T-helper 2 cell treated with Interferon-gamma antibody and Interleukin-4, amounts not matched to agents 5 μg/mL and 100 μg/mL, for 36 hours (primary cell): ENCODE results near the gene ARHGEF16.

Experiments used
- DNase-seq: peaks from one replicate; pipeline ENCODE4 v3.0.0; 2021; ENCODE audit warnings: low spot score
- H3K27ac Mint-ChIP-seq: one replicate; pipeline ENCODE4 v1.8.0; 2021; ENCODE audit warnings: mild to moderate bottlenecking, mixed read lengths
- H3K27me3 Mint-ChIP-seq: one replicate; pipeline ENCODE4 v1.8.0; 2021; ENCODE audit warnings: low read depth, mixed read lengths
- H3K36me3 Mint-ChIP-seq: one replicate; pipeline ENCODE4 v1.8.0; 2021; ENCODE audit warnings: low read depth, mixed read lengths
- H3K4me1 Mint-ChIP-seq: one replicate; pipeline ENCODE4 v1.8.0; 2021; ENCODE audit warnings: low read depth, mixed read lengths
- H3K4me3 Mint-ChIP-seq: one replicate; pipeline ENCODE4 v1.8.0; 2022; ENCODE audit warnings: mild to moderate bottlenecking, moderate library complexity, mixed read lengths
- H3K9me3 Mint-ChIP-seq: one replicate; pipeline ENCODE4 v1.8.0; 2021; ENCODE audit warnings: mixed read lengths

ARHGEF16 gene

DNA sequence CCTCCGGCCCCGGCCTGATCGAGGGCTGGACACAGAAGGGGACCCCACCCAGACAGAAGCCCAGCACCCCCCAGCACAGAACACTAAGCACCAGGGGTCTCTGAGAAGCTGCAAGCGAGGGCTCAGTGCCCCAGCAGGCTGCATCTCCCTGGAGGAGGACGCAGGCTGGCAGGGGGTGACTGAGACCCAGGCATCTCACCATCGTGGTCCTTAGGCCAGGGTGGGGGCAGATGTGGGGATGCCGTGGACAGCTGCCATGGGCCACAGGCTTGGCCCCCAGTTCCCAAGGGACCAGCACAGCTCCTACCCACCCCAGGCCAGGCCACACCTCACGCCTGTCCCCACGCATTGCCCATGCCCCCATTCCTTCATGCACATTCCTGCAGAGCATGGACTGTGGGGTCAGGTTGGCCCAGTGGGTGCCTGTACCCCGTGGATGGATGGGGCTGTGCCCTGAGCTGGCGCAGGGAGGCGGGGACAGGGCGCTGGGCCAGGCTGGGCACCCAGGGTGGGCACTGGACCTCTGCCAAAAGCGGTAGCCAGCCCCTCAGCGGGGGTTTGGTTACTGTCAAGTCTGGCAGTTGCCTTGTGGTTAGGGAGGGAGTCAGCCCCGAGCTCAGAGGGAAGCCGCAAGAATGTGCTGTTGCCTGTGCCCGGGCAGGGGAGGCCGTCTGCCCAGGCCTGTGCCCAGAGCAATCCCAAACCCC lies 61.5 kb downstream of the ARHGEF16 start:
- no peaks in the 10 kb centered on the region for H3K9me3 Mint-ChIP-seq
- H3K27ac Mint-ChIP-seq: no peak overlapping the region
- no peak for DNase-seq
- no peaks in the 10 kb centered on the region for H3K4me1 Mint-ChIP-seq
- H3K4me3 Mint-ChIP-seq: no peak overlapping the region
- no peaks in the 10 kb centered on the region for H3K27me3 Mint-ChIP-seq
- H3K36me3 Mint-ChIP-seq: no peaks in the 10 kb centered on the region

DNA sequence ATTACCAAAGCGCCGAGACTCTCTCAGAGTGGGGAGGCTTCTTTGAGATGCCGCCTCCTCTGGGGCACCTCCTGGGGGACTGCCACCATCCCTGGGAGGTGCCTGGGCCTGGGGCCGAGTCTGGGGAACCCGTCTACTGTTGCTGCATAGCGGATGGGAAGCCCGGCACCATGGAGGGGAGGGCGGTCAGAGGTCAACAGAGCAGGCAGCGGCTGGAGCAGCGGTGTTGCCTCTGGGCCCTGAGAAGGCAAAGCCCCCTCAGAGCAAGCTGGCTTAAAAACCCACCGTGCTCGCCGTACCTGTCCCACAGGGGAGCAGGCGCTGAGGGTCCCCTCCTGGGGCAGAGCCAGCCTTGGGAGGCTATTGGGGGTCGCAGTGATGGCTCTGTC lies 62.0 kb downstream of the ARHGEF16 start:
- no peak overlapping the region for H3K27ac Mint-ChIP-seq
- no peaks in the 10 kb centered on the region for H3K4me1 Mint-ChIP-seq
- no peak for DNase-seq
- no peak overlapping the region for H3K4me3 Mint-ChIP-seq
- no peaks in the 10 kb centered on the region for H3K36me3 Mint-ChIP-seq
- no peaks in the 10 kb centered on the region for H3K9me3 Mint-ChIP-seq
- no peaks in the 10 kb centered on the region for H3K27me3 Mint-ChIP-seq

DNA sequence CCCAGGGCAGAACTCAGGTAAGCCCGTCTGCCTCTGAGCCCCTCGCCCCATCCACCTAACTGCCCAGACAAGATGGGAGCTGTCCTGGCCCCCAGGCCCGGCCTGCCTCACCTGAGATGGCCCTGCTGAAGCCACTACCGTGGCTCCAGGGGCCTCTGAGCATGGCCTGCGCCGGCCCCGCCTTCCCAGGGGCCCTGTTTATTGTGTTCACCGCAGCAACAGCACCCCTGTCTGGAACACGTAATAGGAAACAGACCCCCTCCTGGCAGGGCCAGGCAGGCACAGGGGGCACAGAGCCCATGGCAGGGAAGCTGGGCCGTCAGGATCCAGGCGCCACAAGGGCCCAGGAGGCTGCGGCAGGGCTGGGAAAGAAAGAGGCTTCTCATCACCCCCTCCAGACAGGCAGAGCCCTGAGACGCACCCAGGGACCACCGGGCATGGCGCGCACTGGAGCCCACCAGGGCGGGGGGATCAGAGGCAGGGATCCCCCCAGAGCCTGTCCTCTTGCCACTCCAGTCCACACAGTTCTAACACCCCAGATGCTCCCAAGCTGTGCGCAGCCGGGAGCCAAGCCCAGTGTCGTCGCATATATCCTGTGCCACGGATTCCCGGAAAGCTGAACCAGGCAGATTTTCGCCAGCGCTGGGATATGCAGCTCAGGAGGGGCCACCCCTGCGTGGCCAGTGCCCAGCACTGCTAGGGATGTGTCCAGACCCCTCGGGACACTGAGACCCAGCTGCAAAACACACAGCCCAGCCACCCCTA lies 62.6 kb downstream of the ARHGEF16 start:
- Mint-ChIP-seq H3K4me1 (no peaks in the 10 kb centered on the region), H3K4me3 (no peak overlapping the region), H3K27ac (no peak overlapping the region), H3K9me3 (no peaks in the 10 kb centered on the region), H3K27me3 (no peaks in the 10 kb centered on the region), H3K36me3 (no peaks in the 10 kb centered on the region)
- DNase-seq: no peak

DNA sequence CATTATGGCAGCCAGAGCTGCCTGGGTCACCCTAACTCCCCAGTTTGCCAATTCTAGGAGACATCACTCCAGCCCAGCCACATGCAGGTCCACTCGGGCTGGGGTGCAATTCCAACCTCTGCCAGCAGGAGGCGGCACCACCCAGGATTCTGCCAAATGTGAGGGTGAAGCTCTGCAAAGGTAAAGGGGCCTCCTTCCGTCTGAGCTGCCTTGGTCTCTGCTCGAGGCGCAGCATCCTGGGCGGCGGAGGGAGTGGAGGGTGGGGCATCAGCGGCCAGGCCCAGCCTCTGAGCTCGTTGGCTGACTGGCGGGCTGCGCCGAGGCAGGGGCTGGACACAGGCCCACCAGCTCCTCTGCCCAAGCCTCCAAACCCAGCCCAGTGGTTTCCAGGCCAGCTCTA lies 63.8 kb downstream of the ARHGEF16 start:
- Mint-ChIP-seq H3K9me3 (no peaks in the 10 kb centered on the region), H3K27me3 (no peaks in the 10 kb centered on the region), H3K4me1 (no peaks in the 10 kb centered on the region), H3K36me3 (no peaks in the 10 kb centered on the region), H3K4me3 (no peak overlapping the region), H3K27ac (no peak overlapping the region)
- no peak for DNase-seq

DNA sequence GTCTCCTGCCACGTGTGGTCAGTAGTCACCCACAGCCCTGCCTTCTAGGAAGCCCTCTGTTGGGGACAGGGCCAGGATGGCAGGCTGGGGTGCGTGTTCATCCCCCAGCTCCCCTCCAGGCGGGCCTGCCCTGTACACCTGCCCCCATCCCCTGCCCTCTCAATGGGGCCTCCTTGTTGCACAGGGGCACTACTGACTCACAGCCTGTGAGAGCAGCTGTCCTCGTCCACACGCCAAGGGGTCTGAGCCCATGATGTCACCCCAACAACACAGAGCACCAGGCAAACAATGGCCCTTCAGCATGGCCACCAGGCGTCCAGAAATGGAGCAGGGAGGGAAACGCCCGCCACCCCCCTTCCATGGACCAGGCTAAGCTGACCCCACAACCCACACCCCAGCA lies 64.3 kb downstream of the ARHGEF16 start:
- H3K27me3 Mint-ChIP-seq: no peaks in the 10 kb centered on the region
- DNase-seq: no peak
- H3K4me3 Mint-ChIP-seq: no peak overlapping the region
- no peaks in the 10 kb centered on the region for H3K4me1 Mint-ChIP-seq
- no peaks in the 10 kb centered on the region for H3K9me3 Mint-ChIP-seq
- no peaks in the 10 kb centered on the region for H3K36me3 Mint-ChIP-seq
- no peak overlapping the region for H3K27ac Mint-ChIP-seq

DNA sequence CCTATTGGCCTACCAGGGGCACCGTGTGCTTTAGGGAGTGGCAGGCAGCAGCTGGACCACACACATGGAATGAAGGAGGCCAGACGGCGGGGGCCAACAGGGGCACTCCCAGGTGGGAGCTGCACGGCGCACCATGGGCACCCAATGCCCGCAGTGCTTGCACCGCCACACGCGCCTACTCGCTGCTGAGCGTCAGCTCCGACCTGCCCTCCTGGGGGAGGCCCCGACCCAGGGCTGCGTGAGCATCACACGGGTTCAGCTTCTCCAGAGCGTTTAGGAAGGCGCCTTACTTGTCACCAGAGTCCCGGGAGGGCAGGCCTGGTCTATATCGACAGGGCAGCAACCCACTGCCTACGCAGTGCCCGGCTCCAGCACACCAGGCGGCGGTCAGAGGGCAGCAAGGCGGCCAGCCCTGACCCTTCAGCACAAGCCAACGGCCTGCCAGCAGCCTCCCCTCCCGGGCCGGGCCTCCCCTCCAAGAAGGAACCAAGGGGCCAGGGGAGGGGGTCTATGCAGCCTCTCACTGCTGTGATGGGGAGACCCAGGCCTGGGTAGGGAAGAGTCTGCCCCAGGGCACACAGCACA lies 64.9 kb downstream of the ARHGEF16 start:
- no peak overlapping the region for H3K4me3 Mint-ChIP-seq
- no peaks in the 10 kb centered on the region for H3K36me3 Mint-ChIP-seq
- no peaks in the 10 kb centered on the region for H3K9me3 Mint-ChIP-seq

DNA sequence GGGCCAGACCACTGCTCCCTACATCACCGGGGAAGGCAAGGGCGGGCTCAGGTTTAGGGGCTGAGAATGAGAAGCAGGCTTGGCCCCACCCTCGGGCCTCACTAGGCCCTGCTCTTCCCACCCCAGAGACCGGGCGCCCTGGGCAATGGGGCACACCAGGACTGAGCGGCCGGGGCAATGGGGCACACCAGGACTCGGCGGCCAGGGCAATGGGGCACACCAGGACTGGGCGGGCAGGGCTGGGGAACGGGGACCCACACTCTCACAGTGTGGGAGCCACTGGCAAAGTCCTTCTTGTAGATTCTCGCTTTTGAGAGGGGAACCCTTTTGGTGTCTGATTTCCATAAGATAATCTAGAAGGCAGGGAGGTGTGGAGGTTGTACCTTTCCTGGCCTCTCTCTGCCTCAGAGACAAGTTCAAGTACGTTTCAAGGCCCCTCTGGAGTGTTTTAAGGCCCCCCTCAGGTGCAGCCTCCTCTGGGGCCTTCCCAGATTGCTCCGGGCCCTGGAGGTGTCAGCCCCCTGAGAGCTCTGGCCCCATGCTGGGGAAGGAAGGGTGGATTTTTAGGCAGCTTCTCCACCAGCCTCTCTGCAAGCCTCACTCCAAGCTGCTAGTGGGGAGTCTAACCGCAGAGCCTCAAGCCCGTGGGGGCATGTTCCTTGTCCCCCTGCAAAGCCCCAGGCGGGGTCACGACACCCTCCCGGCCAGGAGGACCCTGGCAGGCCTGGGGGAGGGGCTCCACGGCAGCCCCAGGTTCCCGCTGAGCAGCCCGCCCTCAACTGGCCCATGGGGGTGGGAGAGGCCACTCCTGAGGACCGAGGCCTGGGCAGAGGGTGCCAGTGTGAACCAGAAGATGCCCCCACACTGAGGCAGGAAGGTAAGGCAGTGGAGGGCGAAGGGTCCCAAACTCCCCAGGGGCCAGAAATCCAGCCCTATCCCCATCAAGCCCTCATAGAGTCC lies 66.2 kb downstream of the ARHGEF16 start:
- no peak overlapping the region for H3K4me3 Mint-ChIP-seq
- DNase-seq: no peak
- no peaks in the 10 kb centered on the region for H3K36me3 Mint-ChIP-seq
- H3K9me3 Mint-ChIP-seq: no peaks in the 10 kb centered on the region
- no peaks in the 10 kb centered on the region for H3K27me3 Mint-ChIP-seq
- no peak overlapping the region for H3K27ac Mint-ChIP-seq
- H3K4me1 Mint-ChIP-seq: no peaks in the 10 kb centered on the region

More for the DNA sequence above, 64.9 kb downstream of the ARHGEF16 start:
- Mint-ChIP-seq H3K4me1 (no peaks in the 10 kb centered on the region), H3K27me3 (no peaks in the 10 kb centered on the region), H3K27ac (no peak overlapping the region)
- DNase-seq: no peak

DNA sequence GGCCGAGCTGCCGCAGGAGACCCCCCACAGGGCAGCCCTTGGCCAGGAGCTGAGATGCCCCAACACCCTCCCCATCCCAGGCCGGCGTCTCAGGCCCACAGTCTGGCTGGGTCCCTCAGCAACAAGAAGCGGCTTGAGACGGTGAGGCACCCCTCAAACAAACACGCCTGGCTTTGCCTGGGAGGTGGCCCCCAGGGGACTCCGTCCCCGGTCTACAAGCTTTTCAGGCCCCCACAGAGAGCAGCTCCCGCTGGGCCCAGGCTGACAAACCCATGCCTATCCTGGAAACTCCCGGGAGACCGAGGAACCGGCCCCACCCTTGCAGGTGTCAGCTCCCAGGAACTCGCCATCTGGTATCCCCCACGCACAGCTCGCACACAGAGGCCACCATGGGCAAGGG lies 67.0 kb downstream of the ARHGEF16 start:
- Mint-ChIP-seq H3K27ac (no peak overlapping the region), H3K4me3 (no peak overlapping the region), H3K9me3 (no peaks in the 10 kb centered on the region), H3K27me3 (no peaks in the 10 kb centered on the region), H3K36me3 (no peaks in the 10 kb centered on the region), H3K4me1 (no peaks in the 10 kb centered on the region)
- no peak for DNase-seq

DNA sequence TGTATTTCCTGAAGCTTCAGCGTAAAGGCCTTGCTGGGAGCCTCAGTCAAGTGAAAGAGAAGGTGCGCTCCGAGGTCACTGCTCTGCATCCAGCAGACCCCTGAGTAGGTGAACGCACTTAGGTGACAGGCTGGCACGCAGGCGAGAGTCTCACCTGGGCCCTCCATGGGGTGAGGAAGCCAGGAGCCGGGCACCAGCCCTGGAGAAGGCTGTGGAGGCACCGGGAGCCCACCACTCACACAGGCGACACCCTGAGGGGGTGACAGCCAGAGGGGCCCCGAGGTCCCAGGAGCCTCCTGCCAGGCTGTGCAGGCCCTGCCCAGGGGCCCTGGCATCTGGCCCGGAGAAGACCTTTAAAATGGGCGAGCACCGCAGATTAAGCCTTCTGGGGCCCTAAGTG lies 67.6 kb downstream of the ARHGEF16 start:
- H3K9me3 Mint-ChIP-seq: no peaks in the 10 kb centered on the region
- H3K4me3 Mint-ChIP-seq: no peak overlapping the region
- H3K27me3 Mint-ChIP-seq: no peaks in the 10 kb centered on the region
- no peaks in the 10 kb centered on the region for H3K4me1 Mint-ChIP-seq
- no peaks in the 10 kb centered on the region for H3K36me3 Mint-ChIP-seq
- DNase-seq: no peak
- no peak overlapping the region for H3K27ac Mint-ChIP-seq

DNA sequence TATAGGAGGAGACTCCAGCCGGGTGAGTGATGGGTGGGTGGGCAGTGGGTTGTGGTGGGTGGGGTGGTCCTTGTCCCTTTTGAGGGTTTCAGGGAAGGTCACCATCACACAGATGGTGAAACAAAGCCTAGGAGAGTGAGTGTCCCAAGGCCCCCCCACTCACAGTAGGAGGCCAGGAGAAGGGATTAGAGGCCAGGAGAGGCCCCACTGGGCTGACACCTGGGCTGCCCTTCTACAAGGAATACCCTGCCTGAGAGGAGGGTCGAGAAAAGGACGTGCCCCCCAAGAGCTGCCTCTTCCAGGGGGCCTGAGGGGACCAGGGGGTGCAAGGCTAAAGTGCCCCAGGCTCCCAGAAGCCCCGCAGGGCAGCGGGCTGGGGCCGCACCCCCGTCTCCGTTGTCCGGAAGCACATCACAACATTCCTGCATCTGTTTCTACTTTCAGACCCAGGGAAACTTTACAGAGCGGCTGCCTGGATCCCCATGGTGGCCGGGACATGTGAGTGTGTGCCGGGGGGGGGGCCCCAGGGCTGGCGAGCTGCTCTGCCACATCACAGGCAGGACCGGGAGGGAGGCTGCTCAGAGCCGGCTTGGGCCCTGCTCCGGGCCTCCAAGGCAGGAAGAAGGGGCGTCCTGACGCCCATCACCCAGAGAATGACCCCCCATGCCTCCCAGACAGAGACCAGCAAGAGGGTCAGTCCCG lies 68.2 kb downstream of the ARHGEF16 start:
- no peak for DNase-seq
- Mint-ChIP-seq H3K9me3 (no peaks in the 10 kb centered on the region), H3K36me3 (no peaks in the 10 kb centered on the region)

DNA sequence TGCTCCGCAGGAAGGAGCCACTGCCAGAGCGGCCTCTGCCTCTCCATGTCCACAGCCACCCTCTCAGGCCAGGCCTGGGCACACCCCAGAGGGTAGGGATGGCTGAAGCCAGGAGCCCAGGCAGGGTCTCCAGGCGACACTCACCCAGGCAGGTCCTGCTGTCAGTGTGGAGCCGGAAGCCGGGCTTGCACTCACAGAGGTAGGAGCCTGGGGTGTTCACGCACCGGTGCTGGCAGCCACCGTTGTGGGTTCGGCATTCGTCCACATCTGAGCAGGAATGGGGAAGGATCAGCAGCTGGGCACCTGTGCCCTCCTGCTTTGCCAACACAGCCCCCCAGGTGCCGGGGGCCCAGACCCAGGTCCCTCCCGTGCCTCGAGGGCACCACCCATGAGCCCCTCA lies 69.5 kb downstream of the ARHGEF16 start:
- H3K36me3 Mint-ChIP-seq: no peaks in the 10 kb centered on the region

More for the DNA sequence above, 68.2 kb downstream of the ARHGEF16 start:
- H3K27me3 Mint-ChIP-seq: no peaks in the 10 kb centered on the region
- H3K4me1 Mint-ChIP-seq: no peaks in the 10 kb centered on the region
- no peak overlapping the region for H3K4me3 Mint-ChIP-seq
- H3K27ac Mint-ChIP-seq: no peak overlapping the region

DNA sequence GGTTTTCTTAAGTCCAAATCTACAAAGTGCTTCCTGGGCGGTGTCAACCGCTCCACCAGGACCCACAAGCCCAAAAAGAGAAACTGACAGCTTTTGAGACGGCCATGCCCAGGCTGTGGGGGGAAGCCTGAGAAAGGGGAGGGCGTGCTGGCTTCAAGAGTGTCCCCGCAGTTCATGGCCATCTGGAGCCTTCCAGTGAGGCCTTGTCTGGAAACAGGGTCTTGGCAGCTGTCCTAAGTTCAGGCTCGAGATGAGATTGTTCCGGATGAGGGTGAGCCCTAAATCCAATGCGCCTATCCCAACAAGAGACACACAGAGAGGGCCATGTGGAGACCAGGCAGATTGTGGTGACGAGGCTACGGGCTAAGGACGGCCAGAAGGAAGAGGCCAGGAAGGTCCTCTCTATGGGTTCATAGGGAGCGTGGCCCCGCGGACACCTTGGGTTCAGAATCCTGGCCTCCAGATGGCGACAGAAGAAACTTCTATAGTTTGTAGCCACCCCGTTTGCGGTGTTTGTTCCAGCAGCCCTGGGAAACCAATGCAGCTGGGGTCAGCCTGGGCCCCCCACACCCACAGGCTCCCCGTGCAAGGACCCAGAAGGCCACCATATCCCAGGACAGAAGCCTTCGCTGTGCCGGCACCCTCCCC lies 70.2 kb downstream of the ARHGEF16 start:
- Mint-ChIP-seq H3K27me3 (no peaks in the 10 kb centered on the region), H3K4me1 (no peaks in the 10 kb centered on the region), H3K4me3 (no peak overlapping the region), H3K9me3 (no peaks in the 10 kb centered on the region), H3K36me3 (no peaks in the 10 kb centered on the region), H3K27ac (no peak overlapping the region)
- no peak for DNase-seq

More for the DNA sequence above, 69.5 kb downstream of the ARHGEF16 start:
- Mint-ChIP-seq H3K4me1 (no peaks in the 10 kb centered on the region), H3K4me3 (no peak overlapping the region), H3K9me3 (no peaks in the 10 kb centered on the region), H3K27ac (no peak overlapping the region), H3K27me3 (no peaks in the 10 kb centered on the region)
- DNase-seq: no peak
